Measurements from ENCODE around the gene MZF1. TPM values are rescaled to one million over a fixed set of nuclear protein-coding genes. Genes with fewer than 3 reads are reported as not detected.

MZF1 gene
- polyA plus RNA-seq, 1 donor (not counting 4 experiments of a cell fraction or from before 2014, with no cell fraction given) = 7.4 TPM

DNA sequence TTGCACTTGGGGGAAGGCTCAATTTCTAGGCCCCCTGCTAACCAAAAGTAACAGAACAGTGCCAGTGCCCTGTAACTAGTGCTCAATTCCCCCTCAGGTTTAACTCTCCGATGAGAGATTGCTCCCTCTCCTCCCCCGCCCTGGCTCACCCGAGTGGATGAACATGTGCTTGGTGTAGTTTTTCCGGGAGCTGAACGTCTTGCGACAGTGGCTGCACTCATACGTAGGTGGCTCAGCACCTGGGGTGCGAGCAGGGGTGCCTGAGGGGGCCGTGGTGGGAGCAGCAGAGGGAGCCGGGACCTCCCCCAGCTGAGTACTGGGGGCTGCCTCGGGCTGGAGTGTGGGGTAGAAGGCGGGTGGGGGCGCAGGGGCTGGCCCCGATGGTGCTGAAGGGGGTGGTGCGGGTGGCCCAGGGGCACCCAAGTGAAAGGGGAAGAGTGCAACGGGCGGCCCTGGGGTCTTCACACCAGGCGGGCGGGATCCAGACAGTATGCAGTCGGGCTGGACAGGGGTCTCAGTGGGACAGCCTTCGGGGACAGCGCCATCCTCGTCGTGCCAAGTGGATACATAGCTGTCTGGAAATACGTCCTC is 56.8 kb downstream of the MZF1 start:
- no peaks in the 10 kb centered on the region for H3K9me1 ChIP-seq (ENCODE audit: control insufficient read depth, extremely low read depth, insufficient read depth, low read length)
- H3K27ac ChIP-seq (ENCODE audit: control insufficient read depth, insufficient read depth, low read length) = no peak overlapping the region
- no peak overlapping the region for H3K9ac ChIP-seq (ENCODE audit: control insufficient read depth, extremely low read depth, insufficient read depth, low read length)
- TF ChIP-seq, protein P1, sequence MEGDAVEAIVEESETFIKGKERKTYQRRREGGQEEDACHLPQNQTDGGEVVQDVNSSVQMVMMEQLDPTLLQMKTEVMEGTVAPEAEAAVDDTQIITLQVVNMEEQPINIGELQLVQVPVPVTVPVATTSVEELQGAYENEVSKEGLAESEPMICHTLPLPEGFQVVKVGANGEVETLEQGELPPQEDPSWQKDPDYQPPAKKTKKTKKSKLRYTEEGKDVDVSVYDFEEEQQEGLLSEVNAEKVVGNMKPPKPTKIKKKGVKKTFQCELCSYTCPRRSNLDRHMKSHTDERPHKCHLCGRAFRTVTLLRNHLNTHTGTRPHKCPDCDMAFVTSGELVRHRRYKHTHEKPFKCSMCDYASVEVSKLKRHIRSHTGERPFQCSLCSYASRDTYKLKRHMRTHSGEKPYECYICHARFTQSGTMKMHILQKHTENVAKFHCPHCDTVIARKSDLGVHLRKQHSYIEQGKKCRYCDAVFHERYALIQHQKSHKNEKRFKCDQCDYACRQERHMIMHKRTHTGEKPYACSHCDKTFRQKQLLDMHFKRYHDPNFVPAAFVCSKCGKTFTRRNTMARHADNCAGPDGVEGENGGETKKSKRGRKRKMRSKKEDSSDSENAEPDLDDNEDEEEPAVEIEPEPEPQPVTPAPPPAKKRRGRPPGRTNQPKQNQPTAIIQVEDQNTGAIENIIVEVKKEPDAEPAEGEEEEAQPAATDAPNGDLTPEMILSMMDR (optimal IDR thresholded peaks at IDR 0.05 in 1 of 3, IDR thresholded peaks at IDR 0.05 in 1 of 3, conservative IDR thresholded peaks at IDR 0.05 in 1 of 3; ENCODE audit: extremely low read depth in 1 of 3, insufficient read depth in 2 of 3, low read length in 3 of 3) = no peak
- no peak for TF ChIP-seq EZH2 (IDR thresholded peaks at IDR 0.05; ENCODE audit: low read length)
- dilution Hi-C loops (cut with MboI; ENCODE audit: extremely low pct_ligation_motif_present, low sequenced_read_pairs) = no loop called here
- peaks cover 5 to 12% of the 10 kb centered on the region in 2 experiments for H3K36me3 ChIP-seq (ENCODE audit: control insufficient read depth in 2 of 2, extremely low read depth in 1 of 2, insufficient read depth in 2 of 2, low read length in 2 of 2)
- H3K79me2 ChIP-seq (ENCODE audit: control insufficient read depth, insufficient read depth, low read length) = peaks cover 47% of the 10 kb centered on the region
- no peak overlapping the region for H2AFZ ChIP-seq (ENCODE audit: control insufficient read depth, low read length)
- peaks cover 20% of the 10 kb centered on the region for H3K4me1 ChIP-seq (ENCODE audit: control insufficient read depth, extremely low read depth, insufficient read depth, low read length)
- H3K27me3 ChIP-seq (ENCODE audit: control insufficient read depth, extremely low read depth, insufficient read depth, low read length) = no peaks in the 10 kb centered on the region
- no peaks in the 10 kb centered on the region for H4K20me1 ChIP-seq (ENCODE audit: control insufficient read depth, extremely low read depth, insufficient read depth, low read length)
- no peak overlapping the region for H3K4me2 ChIP-seq (ENCODE audit: control insufficient read depth, extremely low read depth, insufficient read depth, low read depth, low read length)
- H3K9me3 ChIP-seq (ENCODE audit: control insufficient read depth, low read depth, low read length) = no peaks in the 10 kb centered on the region
- no peak overlapping the region for H3K4me3 ChIP-seq (ENCODE audit: control insufficient read depth in 2 of 3, extremely low read depth in 1 of 3, insufficient read depth in 2 of 3, low read depth in 1 of 3, low read length in 3 of 3)
- FAIRE-seq (no peak), DNase-seq (ENCODE audit: low read depth, low spot score) (no peak)

DNA sequence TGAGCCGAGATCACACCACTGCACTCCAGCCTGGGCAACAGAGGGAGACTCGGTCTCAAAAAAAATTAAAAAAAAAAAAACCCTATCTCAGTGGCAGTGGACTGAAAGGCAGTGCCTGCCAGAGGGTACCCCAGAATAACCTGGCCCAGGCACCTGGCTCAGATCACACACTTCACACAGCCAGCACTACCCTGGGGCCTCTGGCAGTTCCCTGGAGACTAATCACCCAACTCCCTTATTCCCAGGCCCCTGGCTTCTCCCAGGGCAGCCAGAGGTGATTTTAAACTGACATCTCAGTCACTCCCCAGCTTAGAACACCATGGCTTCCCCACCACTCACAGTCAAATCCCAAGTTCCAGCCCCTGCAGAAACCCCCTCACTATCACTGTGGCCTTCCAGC is 57.9 kb downstream of the MZF1 start:
- no peaks in the 10 kb centered on the region for H3K9me1 ChIP-seq (ENCODE audit: control insufficient read depth, extremely low read depth, insufficient read depth, low read length)
- no peaks in the 10 kb centered on the region for H3K27me3 ChIP-seq (ENCODE audit: control insufficient read depth, extremely low read depth, insufficient read depth, low read length)
- no peak overlapping the region for H3K9ac ChIP-seq (ENCODE audit: control insufficient read depth, extremely low read depth, insufficient read depth, low read length)
- peaks cover 16% of the 10 kb centered on the region for H3K4me1 ChIP-seq (ENCODE audit: control insufficient read depth, extremely low read depth, insufficient read depth, low read length)
- H3K36me3 ChIP-seq (ENCODE audit: control insufficient read depth in 2 of 2, extremely low read depth in 1 of 2, insufficient read depth in 2 of 2, low read length in 2 of 2) = peaks cover 5 to 12% of the 10 kb centered on the region in 2 experiments
- H2AFZ ChIP-seq (ENCODE audit: control insufficient read depth, low read length) = no peak overlapping the region
- dilution Hi-C loops (cut with MboI; ENCODE audit: extremely low pct_ligation_motif_present, low sequenced_read_pairs) = no loop called here
- H3K4me3 ChIP-seq (ENCODE audit: control insufficient read depth in 2 of 3, extremely low read depth in 1 of 3, insufficient read depth in 2 of 3, low read depth in 1 of 3, low read length in 3 of 3) = no peak overlapping the region
- no peaks in the 10 kb centered on the region for H3K9me3 ChIP-seq (ENCODE audit: control insufficient read depth, low read depth, low read length)
- DNase-seq (ENCODE audit: low read depth, low spot score) (no peak), FAIRE-seq (no peak)
- no peak overlapping the region for H3K4me2 ChIP-seq (ENCODE audit: control insufficient read depth, extremely low read depth, insufficient read depth, low read depth, low read length)
- peaks cover 47% of the 10 kb centered on the region for H3K79me2 ChIP-seq (ENCODE audit: control insufficient read depth, insufficient read depth, low read length)
- H4K20me1 ChIP-seq (ENCODE audit: control insufficient read depth, extremely low read depth, insufficient read depth, low read length) = no peaks in the 10 kb centered on the region
- no peak overlapping the region for H3K27ac ChIP-seq (ENCODE audit: control insufficient read depth, insufficient read depth, low read length)
- no peak for TF ChIP-seq EZH2 (IDR thresholded peaks at IDR 0.05; ENCODE audit: low read length)
- TF ChIP-seq, protein P1 (optimal IDR thresholded peaks at IDR 0.05 in 1 of 3, IDR thresholded peaks at IDR 0.05 in 1 of 3, conservative IDR thresholded peaks at IDR 0.05 in 1 of 3; ENCODE audit: extremely low read depth in 1 of 3, insufficient read depth in 2 of 3, low read length in 3 of 3) = no peak

Data from keratinocyte (primary cell).